Tibial nerve (tissue), 4 donors: ENCODE results near the gene SPSB4.

Experiments used
- EP300 ChIP-seq, 2 donors: sonication (generic); formaldehyde crosslinking; IDR thresholded peaks; one replicate each; pipeline ENCODE4 v1.6.1; 2017; ENCODE audit warnings: antibody characterized with exemption in 2 of 2, mild to moderate bottlenecking in 1 of 2
- POLR2A ChIP-seq, 2 donors: fragments of 450-650 bp; IDR thresholded peaks; one replicate each; pipeline ENCODE4 v1.6.1; 2017; ENCODE audit warnings: antibody characterized with exemption in 2 of 2, mild to moderate bottlenecking in 2 of 2, moderate library complexity in 2 of 2
- TF ChIP-seq, protein P1 (sequence below), 5 experiments: fragments of 200-600 bp in 3 of 5; fragments of 450-650 bp in 2 of 5; sonication (generic) in 3 of 5; IDR thresholded peaks; one replicate each; pipeline ENCODE4 v1.5.1; 2016 to 2019; ENCODE audit warnings: antibody characterized with exemption in 5 of 5, mild to moderate bottlenecking in 3 of 5, moderate library complexity in 2 of 5

DNA sequence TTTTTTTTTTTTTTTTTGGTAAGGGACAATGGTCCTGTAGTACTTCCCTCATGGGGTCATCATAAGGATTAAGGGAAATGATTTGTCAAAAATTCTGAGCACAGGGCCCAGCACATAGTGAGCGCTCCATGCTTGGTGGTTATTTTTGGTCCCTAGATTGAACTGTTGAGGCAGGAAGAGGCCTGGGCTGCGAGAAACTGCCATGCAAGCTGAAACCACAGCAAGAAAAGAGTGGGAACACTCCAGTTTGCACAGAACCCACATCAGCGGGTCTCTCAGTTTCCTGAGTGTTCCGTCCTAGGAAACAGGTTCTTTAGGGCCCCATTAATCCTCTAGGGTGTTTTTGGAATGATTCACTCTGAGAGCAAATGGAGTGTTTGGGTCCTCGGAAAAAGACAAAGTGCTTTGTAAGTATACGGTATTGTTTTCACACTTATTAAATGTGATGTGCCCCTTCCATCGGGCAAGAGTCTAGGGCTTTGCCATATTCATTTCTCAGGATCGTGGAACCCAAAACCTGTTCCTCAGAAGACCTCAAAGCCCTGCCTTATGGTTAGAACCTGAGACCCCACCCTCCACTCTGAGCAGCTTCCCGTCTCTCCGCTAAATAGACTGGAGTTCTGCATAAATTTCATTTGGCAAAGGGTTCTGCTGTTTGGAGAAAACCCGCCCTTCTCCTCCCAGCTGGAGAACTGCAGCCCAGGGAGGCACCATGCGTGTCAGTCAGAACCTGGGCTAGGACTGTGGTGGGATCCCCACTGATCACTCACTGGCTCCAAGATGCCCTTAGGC lies 60.4 kb downstream of the SPSB4 start:
- TF ChIP-seq, protein P1, sequence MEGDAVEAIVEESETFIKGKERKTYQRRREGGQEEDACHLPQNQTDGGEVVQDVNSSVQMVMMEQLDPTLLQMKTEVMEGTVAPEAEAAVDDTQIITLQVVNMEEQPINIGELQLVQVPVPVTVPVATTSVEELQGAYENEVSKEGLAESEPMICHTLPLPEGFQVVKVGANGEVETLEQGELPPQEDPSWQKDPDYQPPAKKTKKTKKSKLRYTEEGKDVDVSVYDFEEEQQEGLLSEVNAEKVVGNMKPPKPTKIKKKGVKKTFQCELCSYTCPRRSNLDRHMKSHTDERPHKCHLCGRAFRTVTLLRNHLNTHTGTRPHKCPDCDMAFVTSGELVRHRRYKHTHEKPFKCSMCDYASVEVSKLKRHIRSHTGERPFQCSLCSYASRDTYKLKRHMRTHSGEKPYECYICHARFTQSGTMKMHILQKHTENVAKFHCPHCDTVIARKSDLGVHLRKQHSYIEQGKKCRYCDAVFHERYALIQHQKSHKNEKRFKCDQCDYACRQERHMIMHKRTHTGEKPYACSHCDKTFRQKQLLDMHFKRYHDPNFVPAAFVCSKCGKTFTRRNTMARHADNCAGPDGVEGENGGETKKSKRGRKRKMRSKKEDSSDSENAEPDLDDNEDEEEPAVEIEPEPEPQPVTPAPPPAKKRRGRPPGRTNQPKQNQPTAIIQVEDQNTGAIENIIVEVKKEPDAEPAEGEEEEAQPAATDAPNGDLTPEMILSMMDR (IDR thresholded peaks at IDR 0.05), result no peak
- TF ChIP-seq POLR2A (IDR thresholded peaks at IDR 0.05) (no peak), EP300 (IDR thresholded peaks at IDR 0.05) (no peak)
